ENCODE measurements around the gene PTGR2.
"Not testable (repeated sequence)": the region's sequence is repeated elsewhere in the genome, so short reads cannot be mapped to it uniquely, and the experiment has no call there.

Gene PTGR2

GRCh38 chr14:73863209-73863608 is 11.6 kb downstream of the PTGR2 start:
- H3K4me3 ChIP-seq (ENCODE audit: low read length) = no peak overlapping the region
- no peak for DNase-seq (ENCODE audit: low read depth)
- no peak for TF ChIP-seq CTCF (IDR thresholded peaks at IDR 0.05; ENCODE audit: insufficient read depth, low read depth, low read length, missing control alignments)

- no peak for TF ChIP-seq CTCF (IDR thresholded peaks at IDR 0.05; ENCODE audit: insufficient read depth, low read depth, low read length, missing control alignments)
- DNase-seq (ENCODE audit: low read depth) = no peak
- no peak overlapping the region for H3K4me3 ChIP-seq (ENCODE audit: low read length)
Observed at GRCh38 chr14:73865534-73866113, 14.0 kb downstream of the PTGR2 start.

GRCh38 chr14:73869754-73870153 is 18.1 kb downstream of the PTGR2 start:
- DNase-seq (ENCODE audit: low read depth); H3K4me3 ChIP-seq (ENCODE audit: low read length): not testable (repeated sequence)

DNA sequence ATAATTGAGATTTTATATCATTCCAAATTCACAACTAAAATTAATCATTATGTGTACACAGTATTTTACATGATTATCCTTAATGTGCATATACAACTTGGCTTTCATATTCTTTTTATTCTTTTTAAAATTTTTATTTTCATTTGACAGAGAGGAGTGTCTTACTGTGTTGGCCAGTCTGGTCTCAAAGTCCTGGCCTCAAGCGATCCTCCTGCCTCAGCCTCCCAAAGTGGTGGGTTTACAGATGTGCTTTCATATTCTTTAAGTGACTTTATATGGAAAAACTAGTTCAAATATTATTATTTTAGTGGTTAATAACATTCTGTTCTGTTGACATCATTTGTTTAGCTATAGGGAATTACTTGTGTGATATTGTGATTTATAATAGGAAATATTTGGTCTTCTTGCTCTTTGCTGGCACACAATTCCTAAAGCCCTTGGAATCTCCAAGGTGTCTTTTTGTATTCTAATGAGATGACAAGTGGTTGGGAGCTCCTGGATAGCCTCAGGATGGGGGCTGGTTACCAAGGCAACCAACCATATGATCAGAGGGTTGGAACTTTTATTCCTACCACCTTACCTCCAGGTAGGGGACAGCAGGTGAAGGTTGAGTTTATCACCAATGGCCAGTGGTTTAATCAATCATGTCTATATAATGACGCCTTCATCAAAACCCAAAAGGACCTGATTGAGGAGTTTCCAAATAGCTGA is 19.0 kb downstream of the PTGR2 start:
- no peak for TF ChIP-seq CTCF (IDR thresholded peaks at IDR 0.05; ENCODE audit: insufficient read depth, low read depth, low read length, missing control alignments)

GRCh38 chr14:73873660-73874059 is 22.0 kb downstream of the PTGR2 start:
- DNase-seq (ENCODE audit: low read depth) = no peak
- H3K4me3 ChIP-seq (ENCODE audit: low read length) = no peak overlapping the region
- no peak for TF ChIP-seq CTCF (IDR thresholded peaks at IDR 0.05; ENCODE audit: insufficient read depth, low read depth, low read length, missing control alignments)

More for the DNA sequence above, 19.0 kb downstream of the PTGR2 start:
- DNase-seq (ENCODE audit: low read depth) = no peak
- H3K4me3 ChIP-seq (ENCODE audit: low read length) = no peak overlapping the region

DNA sequence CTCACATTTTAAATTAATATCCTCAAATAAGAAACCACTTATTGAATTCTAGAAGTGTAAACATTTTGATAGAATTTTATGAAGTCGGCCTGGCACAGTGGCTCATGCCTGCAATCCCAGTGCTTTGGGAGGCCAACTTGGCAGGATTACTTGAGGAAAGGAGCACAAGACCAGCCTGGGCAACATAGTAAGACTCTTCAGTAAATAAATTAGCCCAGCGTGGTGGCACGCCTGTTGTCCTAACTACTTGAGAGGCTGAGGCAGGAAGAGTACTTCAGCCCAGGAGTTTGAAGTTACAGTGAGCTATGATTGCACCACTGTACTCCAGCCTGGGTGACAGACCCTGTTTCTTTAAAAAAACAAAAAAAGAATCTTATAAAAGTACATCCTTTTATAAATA is 26.2 kb downstream of the PTGR2 start:
- H3K4me3 ChIP-seq (ENCODE audit: low read length) = no peak overlapping the region
- DNase-seq (ENCODE audit: low read depth) = no peak
- TF ChIP-seq CTCF (IDR thresholded peaks at IDR 0.05; ENCODE audit: insufficient read depth, low read depth, low read length, missing control alignments) = no peak

DNA sequence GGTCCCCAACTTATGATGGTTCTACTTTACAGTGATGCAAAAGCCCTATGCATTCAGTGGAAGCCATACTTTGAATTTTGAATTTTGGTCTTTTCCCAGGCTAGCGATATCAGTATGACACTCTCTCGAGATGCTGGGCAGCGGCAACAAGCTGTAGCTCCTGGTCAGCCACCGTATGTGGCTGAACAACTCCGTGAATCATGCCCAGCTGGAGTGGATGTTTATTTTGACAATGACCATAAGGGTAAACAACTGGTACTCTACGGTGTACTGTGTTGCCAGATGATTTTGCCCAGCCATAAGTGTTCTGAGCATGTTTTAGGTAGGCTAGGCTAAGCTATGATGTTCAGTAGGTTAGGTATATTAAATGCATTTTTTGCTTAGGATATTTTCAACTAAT is 26.8 kb downstream of the PTGR2 start:
- no peak overlapping the region for H3K4me3 ChIP-seq (ENCODE audit: low read length)
- no peak for TF ChIP-seq CTCF (IDR thresholded peaks at IDR 0.05; ENCODE audit: insufficient read depth, low read depth, low read length, missing control alignments)
- no peak for DNase-seq (ENCODE audit: low read depth)
